GM19395 (cell line): Measurements from ENCODE around the gene TERT.
"Not testable (repeated sequence)": the region's sequence is repeated elsewhere in the genome, so short reads cannot be mapped to it uniquely, and the experiment has no call there.

Experiments
- ATAC-seq: cut with Tn5 transposase; IDR thresholded peaks from one replicate; pipeline ENCODE4 v1.9.1; 2021; ENCODE audit warnings: mild to moderate bottlenecking, moderate library complexity; ENCODE audit not compliant: unreplicated experiment

TERT gene

DNA sequence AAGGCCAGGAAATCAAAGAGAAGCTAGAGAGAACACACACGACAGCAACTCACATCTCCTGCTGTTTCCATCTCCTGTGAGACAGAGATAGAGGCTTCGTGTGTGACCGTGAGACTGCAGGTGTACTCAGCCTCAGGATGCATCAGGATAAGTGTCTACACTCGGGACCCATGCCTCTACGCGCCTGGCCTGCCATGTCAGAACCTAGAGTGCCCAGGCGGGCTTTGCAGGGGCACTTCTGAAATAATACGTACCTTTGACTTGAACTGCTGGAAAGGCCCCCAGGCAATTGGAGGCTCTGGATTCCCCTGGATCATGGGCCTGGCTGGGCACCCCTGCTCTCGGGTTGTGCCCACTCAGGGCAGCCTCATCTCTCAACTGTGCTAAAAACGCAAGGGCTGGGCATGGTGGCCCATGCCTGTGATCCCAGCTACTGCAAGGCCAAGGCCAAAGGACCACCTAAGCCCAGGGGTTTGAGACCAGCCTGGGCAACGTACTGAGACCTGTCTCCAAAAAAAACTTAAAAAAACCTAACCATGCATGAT, 37.1 kb upstream of the TERT start:
- no peak for ATAC-seq

DNA sequence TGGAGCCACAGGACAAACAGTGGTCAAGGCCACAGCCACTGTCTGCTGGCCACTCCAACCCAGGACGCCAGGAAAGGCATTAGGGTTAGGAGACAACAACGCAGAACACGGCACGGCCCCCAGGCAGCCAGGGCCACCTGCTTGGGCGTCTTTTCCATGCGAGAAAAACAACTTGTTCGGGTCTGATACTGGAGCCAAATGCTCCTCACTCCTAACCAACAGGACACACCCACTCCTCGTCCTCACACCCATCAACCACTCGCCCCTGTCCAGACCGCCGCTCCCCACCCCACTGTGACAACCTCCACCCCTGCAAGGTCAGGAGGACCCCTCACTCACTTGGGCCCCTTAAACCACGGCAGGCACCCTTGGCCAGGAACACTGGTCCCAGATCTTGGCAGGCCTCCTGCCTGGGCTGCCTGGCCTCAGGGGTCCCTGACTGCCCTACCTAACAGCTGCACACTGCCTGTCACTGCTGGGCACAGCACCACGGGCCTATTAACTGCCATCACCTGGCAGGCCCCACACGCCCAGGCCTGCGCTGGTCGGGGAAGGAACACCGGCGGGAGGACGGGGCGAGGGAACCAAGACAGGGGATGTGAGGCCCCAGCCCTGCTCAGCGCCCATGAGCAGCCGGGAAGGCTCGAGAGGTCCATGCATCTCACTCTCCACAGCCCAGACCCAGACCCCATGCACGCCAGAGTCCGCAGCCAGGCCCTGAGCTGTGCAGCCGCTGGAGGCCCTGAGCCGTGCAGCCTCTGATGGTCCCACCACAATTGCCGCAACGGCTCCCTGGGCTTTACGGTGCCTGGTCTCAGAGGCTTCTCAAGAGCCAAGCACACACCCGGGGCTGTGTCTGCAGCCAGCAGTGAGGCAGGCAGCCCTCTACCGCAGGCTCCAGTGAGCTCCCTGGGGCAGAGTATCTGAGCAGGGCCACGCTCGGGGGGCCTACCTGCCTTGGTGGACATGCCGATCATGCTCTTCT, 36.3 kb upstream of the TERT start:
- no peak for ATAC-seq

DNA sequence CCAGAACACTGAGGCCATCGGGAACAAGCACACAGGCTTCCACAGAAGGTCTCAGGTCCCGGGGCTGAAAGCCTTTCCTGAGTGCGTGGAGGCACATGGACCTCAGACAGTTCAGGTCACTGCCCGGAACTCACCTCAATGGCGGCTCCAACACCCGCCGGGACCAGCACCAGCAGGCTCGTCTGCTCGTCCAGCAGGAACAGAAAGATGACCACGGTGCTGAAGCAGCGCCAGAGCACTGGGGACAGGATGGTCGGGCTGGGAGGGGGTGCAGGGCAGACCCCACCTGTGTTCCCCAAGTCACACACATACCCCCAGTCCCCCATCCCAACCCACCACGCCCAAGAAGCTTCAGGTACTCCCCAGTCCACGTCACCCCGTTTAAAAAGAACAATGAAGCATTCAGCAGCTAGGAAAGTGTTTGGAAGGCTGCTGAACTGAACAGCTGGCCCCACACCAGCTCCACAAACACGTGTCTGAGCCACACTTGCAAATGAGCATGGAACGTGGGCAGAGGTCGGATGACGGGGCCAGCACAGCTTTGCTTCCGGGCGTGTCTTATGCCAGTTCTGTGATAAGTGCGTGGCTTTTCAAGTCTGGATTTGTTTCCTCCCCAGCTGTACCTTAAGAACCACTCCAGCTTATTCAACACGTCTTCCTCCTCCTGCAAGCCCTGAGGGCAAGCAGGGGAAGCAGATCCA, 35.4 kb upstream of the TERT start:
- ATAC-seq: no peak

DNA sequence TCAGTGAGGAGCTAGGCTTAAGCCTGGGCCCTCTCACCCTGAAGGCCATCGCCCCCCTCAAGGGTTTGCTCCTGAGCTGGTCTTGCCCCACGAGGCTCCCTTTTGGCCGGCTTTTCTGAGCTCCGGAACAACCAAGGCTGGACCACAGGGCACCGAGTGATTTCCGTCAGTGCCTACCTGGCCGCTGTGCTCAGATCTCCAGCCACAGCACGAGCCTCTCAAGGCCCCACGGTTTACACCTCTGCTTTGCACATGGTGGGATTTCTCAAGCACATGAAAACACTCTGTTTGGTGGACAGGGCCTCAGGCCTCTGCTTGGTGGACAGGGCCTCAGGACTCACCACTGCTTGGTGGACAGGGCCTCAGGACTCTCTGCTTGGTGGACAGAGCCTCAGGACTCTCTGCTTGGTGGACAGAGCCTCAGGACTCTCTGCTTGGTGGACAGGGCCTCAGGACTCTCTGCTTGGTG, 34.3 kb upstream of the TERT start:
- no peak for ATAC-seq

DNA sequence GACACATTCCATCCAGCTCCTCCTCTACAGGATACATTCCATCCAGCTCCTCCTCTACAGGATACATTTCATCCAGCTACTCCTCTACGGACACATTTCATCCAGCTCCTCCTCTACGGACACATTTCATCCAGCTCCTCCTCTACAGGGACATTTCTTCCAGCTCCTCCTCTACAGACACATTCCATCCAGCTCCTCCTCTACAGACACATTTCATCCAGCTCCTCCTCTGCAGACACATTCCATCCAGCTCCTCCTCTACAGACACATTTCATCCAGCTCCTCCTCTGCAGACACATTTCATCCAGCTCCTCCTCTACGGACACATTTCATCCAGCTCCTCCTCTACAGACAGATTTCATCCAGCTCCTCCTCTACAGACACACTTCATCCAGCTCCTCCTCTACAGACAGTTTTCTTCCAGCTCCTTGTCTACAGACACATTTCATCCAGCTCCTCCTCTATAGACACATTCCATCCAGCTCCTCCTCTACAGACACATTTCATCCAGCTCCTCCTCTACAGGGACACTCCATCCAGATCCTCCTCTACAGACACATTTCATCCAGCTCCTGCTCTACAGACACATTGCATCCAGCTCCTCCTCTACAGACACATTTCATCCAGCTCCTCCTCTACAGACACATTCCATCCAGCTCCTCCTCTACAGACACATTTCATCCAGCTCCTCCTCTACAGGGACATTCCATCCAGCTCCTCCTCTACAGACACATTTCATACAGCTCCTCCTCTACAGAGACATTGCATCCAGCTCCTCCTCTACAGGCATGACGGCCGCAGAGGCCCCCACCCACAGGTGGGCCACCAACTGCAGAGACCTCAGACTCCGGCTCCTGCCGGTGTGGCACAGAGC, 33.6 kb upstream of the TERT start:
- ATAC-seq: not testable (repeated sequence)

DNA sequence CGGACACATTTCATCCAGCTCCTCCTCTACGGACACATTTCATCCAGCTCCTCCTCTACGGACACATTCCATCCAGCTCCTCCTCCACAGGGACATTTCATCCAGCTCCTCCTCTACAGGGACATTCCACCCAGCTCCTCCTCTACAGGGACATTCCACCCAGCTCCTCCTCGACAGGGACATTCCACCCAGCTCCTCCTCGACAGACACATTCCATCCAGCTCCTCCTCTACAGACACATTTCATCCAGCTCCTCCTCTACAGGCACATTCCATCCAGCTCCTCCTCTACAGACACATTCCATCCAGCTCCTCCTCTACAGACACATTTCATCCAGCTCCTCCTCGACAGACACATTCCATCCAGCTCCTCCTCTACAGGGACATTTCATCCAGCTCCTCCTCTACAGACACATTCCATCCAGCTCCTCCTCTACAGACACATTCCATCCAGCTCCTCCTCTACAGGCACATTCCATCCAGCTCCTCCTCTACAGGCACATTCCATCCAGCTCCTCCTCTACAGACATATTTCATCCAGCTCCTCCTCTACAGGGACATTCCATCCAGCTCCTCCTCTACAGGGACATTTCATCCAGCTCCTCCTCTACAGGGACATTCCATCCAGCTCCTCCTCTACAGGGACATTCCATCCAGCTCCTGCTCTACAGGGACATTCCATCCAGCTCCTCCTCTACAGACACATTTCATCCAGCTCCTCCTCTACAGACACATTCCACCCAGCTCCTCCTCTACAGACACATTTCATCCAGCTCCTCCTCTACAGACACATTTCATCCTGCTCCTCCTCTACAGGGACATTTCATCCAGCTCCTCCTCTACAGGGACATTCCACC, 32.3 kb upstream of the TERT start:
- not testable (repeated sequence) for ATAC-seq

DNA sequence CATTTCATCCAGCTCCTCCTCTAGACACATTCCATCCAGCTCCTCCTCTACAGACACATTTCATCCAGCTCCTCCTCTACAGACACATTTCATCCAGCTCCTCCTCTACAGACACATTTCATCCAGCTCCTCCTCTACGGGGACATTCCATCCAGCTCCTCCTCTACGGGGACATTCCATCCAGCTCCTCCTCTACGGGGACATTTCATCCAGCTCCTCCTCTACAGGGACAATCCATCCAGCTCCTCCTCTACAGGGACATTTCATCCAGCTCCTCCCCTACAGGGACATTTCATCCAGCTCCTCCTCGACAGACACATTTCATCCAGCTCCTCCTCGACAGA, 31.6 kb upstream of the TERT start:
- ATAC-seq: not testable (repeated sequence)

DNA sequence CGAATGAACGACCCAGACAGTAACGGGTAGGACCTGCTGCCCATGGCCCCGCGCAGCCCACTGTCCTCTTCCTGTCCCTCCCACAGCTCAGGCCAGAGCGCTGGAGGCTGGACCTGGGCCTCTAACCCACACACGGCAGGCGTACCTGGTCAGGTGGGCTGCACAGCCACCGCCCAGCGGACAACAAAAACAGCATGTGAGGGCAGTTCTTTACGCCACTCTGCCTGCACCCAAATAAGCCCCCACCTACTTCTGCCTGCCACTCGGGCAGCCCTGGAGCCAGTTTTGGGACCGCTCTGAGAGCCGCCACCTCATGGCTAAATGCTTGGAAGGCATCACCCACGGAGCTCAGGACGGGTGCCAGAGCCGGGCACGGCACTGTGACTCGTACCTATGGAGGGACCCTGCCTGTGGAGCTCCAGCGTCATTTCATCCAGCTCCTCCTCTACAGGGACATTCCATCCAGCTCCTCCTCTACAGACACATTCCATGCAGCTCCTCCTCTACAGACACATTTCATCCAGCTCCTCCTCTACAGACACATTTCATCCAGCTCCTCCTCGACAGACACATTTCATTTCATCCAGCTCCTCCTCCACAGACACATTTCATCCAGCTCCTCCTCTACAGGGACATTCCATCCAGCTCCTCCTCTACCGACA, 31.1 kb upstream of the TERT start:
- ATAC-seq: no peak

DNA sequence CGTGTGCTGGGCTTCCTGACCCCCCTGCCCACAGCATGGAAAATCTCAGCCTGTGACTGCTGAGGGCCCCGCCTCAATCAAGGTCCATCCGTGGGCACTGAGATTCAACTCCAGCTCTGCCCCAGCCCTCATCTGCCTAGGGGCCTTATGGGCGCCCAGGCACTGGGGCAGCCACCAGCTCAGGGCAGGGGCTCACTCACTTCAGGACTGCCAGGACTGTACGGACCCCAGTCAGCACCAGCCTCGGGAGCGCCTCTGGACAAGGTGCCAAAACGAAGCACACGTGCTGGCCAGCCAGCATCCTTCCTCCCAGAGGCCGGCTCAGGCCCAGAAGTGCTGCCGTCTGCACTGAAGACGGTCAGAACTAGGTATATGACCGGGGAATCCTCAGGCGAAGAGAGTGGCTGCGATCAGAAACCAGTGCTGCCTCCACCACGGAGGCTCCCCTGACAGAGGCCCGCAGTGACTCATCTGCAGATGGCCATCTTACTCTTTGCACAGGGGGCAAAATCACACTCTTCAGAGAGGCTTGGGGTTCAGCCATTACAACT, 30.4 kb upstream of the TERT start:
- ATAC-seq: no peak

DNA sequence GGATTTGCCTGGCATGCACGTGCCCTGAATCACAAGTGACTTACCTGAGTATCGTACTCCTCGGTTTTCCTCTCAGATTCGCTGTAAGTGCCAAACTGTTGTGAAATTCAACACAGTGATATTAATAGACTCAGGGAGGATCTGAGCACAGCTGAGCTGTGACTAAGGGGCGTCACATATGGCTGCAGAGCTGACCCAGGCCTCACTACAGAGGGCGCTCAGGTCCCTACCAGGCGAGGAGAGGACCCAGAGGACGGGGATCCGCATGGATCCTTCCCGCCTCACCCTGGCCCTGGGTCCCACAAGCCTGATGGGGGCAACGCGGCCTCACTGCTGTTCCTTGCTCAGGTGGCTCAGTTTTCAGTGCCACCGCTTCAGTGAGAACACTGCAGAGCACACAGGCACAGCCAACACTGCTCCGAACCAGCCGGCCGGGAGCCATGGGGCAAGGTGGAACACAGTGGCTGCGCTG, 29.9 kb upstream of the TERT start:
- no peak for ATAC-seq

DNA sequence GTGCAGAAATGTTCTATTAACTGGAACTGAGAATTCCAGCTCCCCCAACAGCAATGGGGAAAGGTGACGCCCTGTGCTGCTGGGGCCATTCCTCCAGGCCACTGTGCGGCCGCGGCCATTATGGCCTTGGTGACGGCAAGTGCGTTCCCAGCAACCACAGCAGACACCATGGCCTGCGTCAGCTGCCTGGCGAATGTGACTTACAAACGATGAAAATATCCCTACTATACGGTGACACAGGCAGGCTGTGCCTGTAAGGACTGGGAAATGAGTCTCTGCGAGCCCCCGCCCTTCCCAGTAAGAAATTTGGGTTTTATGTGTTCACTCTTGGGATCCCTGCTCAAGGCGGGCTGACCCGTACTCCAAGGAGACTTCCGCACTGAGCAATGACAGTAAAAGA, 29.4 kb upstream of the TERT start:
- ATAC-seq: no peak

DNA sequence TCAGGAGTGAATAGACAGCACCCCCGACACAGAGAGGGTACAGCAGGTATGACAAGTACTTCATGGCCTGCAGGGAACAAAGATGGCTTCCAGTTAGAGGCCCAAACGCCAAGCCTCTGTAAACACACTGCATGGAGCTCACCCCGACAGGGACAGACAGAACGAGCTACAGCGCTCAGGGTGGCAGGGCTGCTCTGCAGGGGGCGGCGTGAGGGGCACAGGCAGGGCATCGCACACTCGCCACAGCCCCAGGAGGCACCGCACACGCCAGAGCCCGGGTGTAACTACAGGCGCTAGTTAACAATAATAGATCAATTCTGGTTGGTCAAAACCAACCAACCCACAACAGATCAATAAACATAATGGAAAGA, 28.9 kb upstream of the TERT start:
- ATAC-seq: no peak

DNA sequence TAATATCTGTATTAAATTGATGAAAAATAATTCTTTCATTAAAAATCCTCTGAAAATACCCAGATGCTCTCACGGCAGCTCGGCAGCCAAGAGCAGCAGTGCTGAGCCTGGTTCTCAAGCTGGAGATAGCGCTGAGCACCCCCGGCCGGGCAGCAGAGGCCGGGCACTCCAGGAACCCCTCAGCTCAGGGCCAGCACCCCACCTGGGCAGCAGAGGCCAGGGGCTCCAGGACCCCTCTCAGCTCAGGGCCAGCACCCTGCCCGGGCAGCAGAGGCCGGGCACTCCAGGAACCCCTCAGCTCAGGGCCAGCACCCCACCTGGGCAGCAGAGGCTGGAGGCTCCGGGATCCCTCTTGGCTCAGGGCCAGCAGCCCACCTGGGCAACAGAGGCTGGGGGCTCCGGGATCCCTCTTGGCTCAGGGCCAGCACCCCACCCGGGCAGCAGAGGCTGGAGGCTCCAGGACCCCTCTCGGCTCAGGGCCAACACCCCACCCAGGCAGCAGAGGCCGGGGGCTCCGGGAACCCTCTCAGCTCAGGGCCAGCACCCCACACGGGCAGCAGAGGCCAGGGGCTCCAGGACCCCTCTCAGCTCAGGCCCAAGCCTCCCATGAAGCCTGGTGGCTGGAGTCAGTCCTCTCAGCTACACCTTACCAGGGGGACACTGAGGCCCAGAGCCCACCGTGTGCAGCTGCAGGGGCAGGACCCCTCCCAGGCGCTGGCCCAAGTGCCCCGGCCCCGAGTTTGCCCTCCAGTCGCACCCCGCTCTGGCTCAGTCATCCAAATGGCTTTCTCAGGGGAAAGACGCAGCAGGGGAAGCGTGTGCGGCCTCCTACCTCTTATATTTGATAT, 28.3 kb upstream of the TERT start:
- ATAC-seq: no peak

DNA sequence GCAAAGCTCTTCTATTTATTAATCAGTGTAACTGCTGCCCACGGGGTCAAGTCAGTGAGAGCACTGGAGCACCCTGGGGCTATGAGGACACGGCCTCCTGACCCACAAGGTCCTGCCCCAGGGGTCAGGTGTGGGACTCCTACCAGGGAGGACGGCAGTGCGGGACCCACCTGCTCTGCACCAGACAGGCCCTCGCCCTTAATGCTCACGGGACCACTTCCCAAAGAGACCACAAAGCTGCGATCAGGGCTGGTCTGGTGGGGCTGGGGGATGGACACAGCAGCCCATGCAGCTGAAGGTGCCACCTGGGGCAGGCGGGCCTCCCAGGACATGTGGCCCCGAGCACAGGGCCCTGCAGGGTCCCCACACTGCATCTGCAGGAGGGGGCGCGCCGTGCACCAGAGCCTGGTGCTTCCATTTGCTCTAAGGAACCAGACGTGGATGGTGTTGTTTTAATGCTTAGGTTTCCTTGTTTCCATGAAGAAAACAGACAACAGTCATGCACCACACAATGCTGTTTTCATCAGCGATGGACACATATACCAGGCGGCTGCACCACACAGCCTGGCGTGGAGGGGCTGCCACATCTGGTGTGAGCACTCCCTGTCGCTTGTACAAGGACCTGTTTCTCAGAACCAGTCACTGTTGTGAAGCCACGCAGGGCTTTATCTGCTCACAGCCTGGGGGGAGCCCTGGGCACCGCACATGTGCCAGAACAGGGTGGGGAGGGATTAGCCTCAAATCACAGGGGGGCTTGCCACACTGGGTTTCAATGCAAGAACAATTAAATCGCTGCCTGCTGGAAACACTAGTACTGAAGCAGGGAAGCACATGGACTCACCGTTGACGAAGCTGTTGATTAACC, 27.4 kb upstream of the TERT start:
- ATAC-seq: no peak

DNA sequence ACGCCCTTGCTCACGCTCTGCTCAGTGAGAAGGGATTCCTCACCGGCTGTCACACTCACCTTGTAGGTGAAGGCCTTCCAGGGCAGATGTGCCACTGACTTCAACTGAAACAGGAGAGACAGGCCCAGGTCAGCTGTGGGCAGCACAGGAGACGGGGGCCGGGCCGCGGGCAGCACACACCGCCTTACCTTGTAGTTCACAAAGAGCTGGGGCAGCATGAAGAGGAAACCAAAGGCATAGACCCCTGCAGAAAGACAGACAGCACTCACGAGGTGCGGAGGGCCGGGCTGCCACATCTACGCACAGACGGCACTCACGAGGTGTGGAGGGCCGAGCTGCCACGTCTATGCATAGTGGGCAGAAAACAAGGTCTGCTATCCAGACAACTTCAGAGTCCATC, 26.7 kb upstream of the TERT start:
- no peak for ATAC-seq

DNA sequence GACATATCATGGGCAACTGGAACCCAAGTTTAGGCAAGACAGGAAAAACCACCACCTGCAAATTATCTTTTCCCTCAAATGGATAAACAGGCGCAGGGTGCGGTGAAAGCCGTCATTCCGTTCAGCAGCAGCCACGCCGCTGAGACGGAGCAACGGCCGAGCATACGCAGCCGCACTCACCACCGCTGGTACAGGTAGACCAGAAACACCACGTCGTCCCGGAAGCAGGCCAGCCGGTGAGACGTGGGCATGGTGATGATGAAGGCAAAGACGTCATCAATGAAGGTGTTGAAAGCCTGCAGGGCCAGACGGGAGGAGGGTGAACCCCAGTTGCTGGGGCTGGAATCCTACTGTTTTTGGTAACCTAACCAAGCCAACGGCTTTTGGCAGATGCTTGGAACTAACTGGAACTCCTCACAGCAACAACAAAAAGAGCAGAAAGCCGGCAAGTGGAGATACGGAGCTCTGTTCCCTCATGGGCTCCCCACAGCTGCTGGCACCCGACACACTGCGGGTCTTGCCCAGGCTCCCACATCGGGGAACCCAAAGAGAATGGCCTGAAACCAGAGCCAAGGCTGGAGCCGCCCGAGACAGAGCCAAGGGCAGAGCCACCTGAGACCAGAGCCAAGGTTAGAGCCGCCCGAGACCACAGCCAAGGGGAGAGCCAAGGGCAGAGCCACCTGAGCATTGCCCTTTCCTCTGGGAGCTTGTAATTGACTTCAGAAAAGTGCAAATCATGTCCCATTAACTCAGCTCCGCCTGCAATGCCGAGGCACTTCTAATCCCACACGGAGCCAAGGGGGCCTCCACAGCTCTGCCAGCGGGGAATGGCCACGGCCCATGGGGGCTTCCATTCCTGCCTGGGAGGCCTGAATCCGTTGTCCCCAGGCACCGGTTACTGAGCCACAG, 25.8 kb upstream of the TERT start:
- ATAC-seq: no peak
